Neural progenitor cell (in vitro differentiated cells): ENCODE results near the gene SBNO1. TPM values are rescaled to one million over a fixed set of nuclear protein-coding genes. Genes with fewer than 3 reads are reported as not detected.

Experiments used
- DNase-seq: peaks from one replicate; pipeline ENCODE4 v3.0.0-alpha.2; 2016; ENCODE audit warnings: low spot score
- H2AFZ ChIP-seq: fragments of 200-600 bp; sonication (generic); replicated peaks from 2 replicates; pipeline ENCODE4 v1.6.1; 2016; ENCODE audit warnings: antibody characterized with exemption
- H3F3A ChIP-seq: fragments of 200-600 bp; sonication (generic); 2 replicates; pipeline ENCODE4 v1.6.1; 2016; ENCODE audit warnings: antibody characterized with exemption, low read depth
- H3K27ac ChIP-seq: fragments of 200-600 bp; sonication (generic); 2 replicates; pipeline ENCODE4 v1.5.1; 2016; ENCODE audit warnings: mild to moderate bottlenecking
- H3K27me3 ChIP-seq: fragments of 200-600 bp; sonication (generic); 2 replicates; pipeline ENCODE4 v1.6.1; 2016; ENCODE audit warnings: mild to moderate bottlenecking, moderate library complexity
- H3K36me3 ChIP-seq: fragments of 200-600 bp; sonication (generic); 2 replicates; pipeline ENCODE4 v1.5.1; 2016
- H3K4me1 ChIP-seq: fragments of 200-600 bp; sonication (generic); 2 replicates; pipeline ENCODE4 v1.6.1; 2016; ENCODE audit warnings: mixed run types
- H3K4me2 ChIP-seq: fragments of 200-600 bp; sonication (generic); 2 replicates; pipeline ENCODE4 v1.6.1; 2016
- H3K4me3 ChIP-seq: fragments of 200-600 bp; sonication (generic); 2 replicates; pipeline ENCODE4 v1.5.1; 2016
- H3K79me2 ChIP-seq: fragments of 200-600 bp; sonication (generic); 2 replicates; pipeline ENCODE4 v1.6.1; 2016; ENCODE audit warnings: low read depth
- H3K9ac ChIP-seq: fragments of 200-600 bp; sonication (generic); 2 replicates; pipeline ENCODE4 v1.6.1; 2016
- H3K9me3 ChIP-seq: fragments of 200-600 bp; sonication (generic); 2 replicates; pipeline ENCODE4 v1.5.1; 2016; ENCODE audit warnings: low read depth
- H4K20me1 ChIP-seq: fragments of 200-600 bp; sonication (generic); 2 replicates; pipeline ENCODE4 v1.6.1; 2016; ENCODE audit warnings: low read depth
- H3K27ac Mint-ChIP-seq: 3 replicates; pipeline ENCODE4 v1.8.0; 2021; ENCODE audit warnings: mixed read lengths
- H3K27me3 Mint-ChIP-seq: 2 replicates; pipeline ENCODE4 v1.8.0; 2022; ENCODE audit warnings: low read depth, mild to moderate bottlenecking, inconsistent platforms, moderate library complexity, mixed read lengths; ENCODE audit not compliant: insufficient read depth
- H3K36me3 Mint-ChIP-seq: 3 replicates; pipeline ENCODE4 v1.8.0; 2021; ENCODE audit warnings: mixed read lengths
- H3K4me1 Mint-ChIP-seq: 3 replicates; pipeline ENCODE4 v1.8.0; 2021; ENCODE audit warnings: mixed read lengths
- H3K4me3 Mint-ChIP-seq: 3 replicates; pipeline ENCODE4 v1.8.0; 2021; ENCODE audit warnings: mild to moderate bottlenecking, moderate library complexity, mixed read lengths
- H3K9me3 Mint-ChIP-seq: 3 replicates; pipeline ENCODE4 v1.8.0; 2020; ENCODE audit warnings: mixed read lengths
- EZH2 ChIP-seq: fragments of 200-600 bp; sonication (generic); IDR thresholded peaks from 2 replicates; pipeline ENCODE4 v1.6.1; 2017; ENCODE audit warnings: antibody characterized with exemption, mild to moderate bottlenecking, moderate library complexity
- EZH2phosphoT487 ChIP-seq: fragments of 200-600 bp; sonication (generic); IDR thresholded peaks from 2 replicates; pipeline ENCODE4 v1.6.1; 2017; ENCODE audit warnings: antibody characterized with exemption
- total RNA-seq: library from RNA; depleted of rRNA; stranded (reverse); fragments of >200 nt; gene quantifications from 2 replicates; pipeline ENCODE4 v1.2.3, GENCODE V29; 2015; ENCODE audit warnings: low replicate concordance
- TF ChIP-seq, protein P1 (sequence below): fragments of 200-600 bp; sonication (generic); IDR thresholded peaks from 2 replicates; pipeline ENCODE4 v1.5.1; 2017; ENCODE audit warnings: antibody characterized with exemption, mild to moderate bottlenecking

The SBNO1 gene
- total RNA-seq, 1 donor from 2014 or later: 81.6 TPM

DNA sequence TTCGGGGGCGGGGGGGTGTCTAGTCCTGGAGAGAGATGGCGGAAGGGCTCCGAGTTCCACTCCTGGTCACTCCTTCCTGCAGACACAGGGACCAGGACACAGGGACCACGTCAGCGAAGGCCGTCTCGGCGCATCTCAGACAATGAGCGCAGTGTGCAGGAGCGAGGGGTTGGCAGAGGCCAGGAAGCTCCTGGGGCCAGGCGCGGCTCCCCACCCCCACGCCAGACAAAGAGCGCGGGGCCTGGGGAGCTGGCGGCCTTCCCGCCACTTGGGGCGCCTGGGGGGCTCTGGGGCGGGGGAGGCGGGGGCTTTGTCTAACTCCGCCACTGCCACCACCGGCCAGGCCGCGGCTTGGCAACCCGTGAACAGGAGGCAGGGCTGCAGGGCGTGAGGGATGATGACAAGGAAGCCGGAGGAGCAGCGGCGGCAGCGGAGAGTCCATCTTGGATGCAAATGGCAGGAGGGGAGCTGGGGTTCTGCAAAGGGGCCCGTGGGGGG is 95.2 kb downstream of the SBNO1 start:
- TF ChIP-seq EZH2phosphoT487 (no peak), EZH2 (no peak)
- TF ChIP-seq, protein P1, sequence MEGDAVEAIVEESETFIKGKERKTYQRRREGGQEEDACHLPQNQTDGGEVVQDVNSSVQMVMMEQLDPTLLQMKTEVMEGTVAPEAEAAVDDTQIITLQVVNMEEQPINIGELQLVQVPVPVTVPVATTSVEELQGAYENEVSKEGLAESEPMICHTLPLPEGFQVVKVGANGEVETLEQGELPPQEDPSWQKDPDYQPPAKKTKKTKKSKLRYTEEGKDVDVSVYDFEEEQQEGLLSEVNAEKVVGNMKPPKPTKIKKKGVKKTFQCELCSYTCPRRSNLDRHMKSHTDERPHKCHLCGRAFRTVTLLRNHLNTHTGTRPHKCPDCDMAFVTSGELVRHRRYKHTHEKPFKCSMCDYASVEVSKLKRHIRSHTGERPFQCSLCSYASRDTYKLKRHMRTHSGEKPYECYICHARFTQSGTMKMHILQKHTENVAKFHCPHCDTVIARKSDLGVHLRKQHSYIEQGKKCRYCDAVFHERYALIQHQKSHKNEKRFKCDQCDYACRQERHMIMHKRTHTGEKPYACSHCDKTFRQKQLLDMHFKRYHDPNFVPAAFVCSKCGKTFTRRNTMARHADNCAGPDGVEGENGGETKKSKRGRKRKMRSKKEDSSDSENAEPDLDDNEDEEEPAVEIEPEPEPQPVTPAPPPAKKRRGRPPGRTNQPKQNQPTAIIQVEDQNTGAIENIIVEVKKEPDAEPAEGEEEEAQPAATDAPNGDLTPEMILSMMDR: peak; percentile 50
- H3K36me3 ChIP-seq: no peaks in the 10 kb centered on the region
- H3K27ac Mint-ChIP-seq: peak overlapping the region; percentile 98
- H4K20me1 ChIP-seq: no peaks in the 10 kb centered on the region
- peak overlapping the region; percentile 97 for H3K4me2 ChIP-seq
- no peaks in the 10 kb centered on the region for H3K9me3 Mint-ChIP-seq
- peaks cover 29% of the 10 kb centered on the region for H3F3A ChIP-seq
- peaks cover 18% of the 10 kb centered on the region for H3K4me1 ChIP-seq
- H3K4me1 Mint-ChIP-seq: peaks cover 39% of the 10 kb centered on the region
- no peaks in the 10 kb centered on the region for H3K27me3 ChIP-seq
- peak overlapping the region; percentile 82 for H3K27ac ChIP-seq
- peak overlapping the region; percentile 96 for H3K4me3 Mint-ChIP-seq
- H2AFZ ChIP-seq: peak overlapping the region; percentile 36
- peak overlapping the region; percentile 56 for H3K9ac ChIP-seq
- H3K36me3 Mint-ChIP-seq: peaks cover 19% of the 10 kb centered on the region
- H3K79me2 ChIP-seq: peaks cover 86% of the 10 kb centered on the region
- H3K9me3 ChIP-seq: no peaks in the 10 kb centered on the region
- peaks cover 6% of the 10 kb centered on the region for H3K27me3 Mint-ChIP-seq
- peak; percentile 93 for DNase-seq
- peak overlapping the region; percentile 88 for H3K4me3 ChIP-seq

DNA sequence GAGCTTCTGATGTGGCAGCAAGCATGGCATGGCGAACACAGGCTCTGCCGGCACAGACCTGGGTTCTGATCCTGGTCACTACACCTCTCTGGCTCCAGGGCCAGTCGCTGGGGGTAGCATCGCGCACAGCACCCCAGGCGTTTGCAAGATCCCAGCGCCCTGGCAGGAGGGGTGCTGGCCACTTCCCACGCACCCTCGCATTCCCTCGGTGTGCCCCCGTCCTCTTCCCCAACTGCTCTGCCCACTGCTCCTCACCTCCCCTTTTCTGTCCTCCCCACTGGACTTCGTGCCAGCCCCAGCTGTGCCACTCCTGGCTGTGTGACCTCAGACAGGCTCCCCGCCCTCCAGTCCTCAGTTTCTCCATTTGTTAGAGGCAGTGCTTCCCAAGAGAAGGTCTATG is 95.8 kb downstream of the SBNO1 start:
- Mint-ChIP-seq H3K36me3 (peaks cover 20% of the 10 kb centered on the region), H3K27me3 (peaks cover 6% of the 10 kb centered on the region), H3K4me3 (peak overlapping the region; percentile 96), H3K27ac (peak overlapping the region; percentile 96), H3K4me1 (peaks cover 39% of the 10 kb centered on the region), H3K9me3 (no peaks in the 10 kb centered on the region)
- H3K79me2 ChIP-seq: peaks cover 92% of the 10 kb centered on the region
- H3K36me3 ChIP-seq: no peaks in the 10 kb centered on the region
- no peaks in the 10 kb centered on the region for H3K9me3 ChIP-seq
- H2AFZ ChIP-seq: peak overlapping the region; percentile 36
- TF ChIP-seq EZH2 (no peak), EZH2phosphoT487 (no peak)
- TF ChIP-seq, protein P1: no peak
- H3F3A ChIP-seq: peaks cover 33% of the 10 kb centered on the region
- no peaks in the 10 kb centered on the region for H4K20me1 ChIP-seq
- H3K9ac ChIP-seq: peak overlapping the region; percentile 52
- no peaks in the 10 kb centered on the region for H3K27me3 ChIP-seq
- peak overlapping the region; percentile 88 for H3K4me3 ChIP-seq
- H3K4me1 ChIP-seq: peaks cover 18% of the 10 kb centered on the region
- H3K27ac ChIP-seq: peak overlapping the region; percentile 82
- no peak for DNase-seq
- H3K4me2 ChIP-seq: peak overlapping the region; percentile 97

DNA sequence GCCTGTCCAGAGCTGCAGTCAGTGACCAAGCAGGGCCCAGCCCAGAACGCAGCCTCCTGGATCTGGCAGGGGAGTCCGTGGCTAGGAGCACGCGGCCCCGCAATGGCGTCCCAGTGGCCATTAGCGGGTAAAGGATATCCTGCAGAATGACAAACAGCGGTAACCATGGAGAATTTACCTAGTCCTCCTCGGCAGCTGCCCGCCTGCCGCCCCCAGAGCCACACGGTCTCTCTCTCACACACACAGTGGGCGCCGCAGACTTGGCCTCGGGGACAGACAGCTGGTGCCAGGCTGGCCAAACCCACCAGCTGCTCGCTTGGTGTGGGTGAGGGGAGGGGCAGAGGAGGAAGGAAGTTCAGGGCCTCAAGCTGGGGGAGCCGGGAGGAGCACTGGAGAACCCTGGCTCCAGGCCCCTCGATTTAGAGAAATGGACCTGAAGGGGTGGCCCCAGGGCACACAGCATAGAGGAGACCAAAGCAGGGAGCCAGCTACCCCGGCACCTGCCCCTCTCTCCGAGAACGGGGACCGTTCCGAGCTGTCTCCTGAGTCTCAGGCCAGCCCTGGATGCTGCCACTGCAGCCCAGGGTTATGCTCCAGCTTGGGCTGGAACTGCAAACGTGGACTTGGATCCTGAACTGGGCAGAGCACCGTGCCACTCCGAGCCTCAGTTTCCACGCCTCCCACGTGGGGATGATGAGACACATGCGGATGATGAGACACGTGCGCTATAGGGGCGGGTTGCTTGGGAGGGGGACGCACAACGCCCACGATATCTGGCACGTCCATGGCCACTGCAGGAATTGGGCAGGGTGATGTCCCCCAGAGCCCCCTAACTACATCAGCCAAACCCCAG is 96.4 kb downstream of the SBNO1 start:
- Mint-ChIP-seq H3K36me3 (peaks cover 24% of the 10 kb centered on the region), H3K4me1 (peaks cover 38% of the 10 kb centered on the region), H3K27ac (peak overlapping the region; percentile 94), H3K9me3 (no peaks in the 10 kb centered on the region), H3K4me3 (peak overlapping the region; percentile 96), H3K27me3 (peaks cover 6% of the 10 kb centered on the region)
- peaks cover 95% of the 10 kb centered on the region for H3K79me2 ChIP-seq
- H3K4me3 ChIP-seq: no peak overlapping the region
- H3K9me3 ChIP-seq: no peaks in the 10 kb centered on the region
- H3K4me1 ChIP-seq: peaks cover 23% of the 10 kb centered on the region
- no peak for DNase-seq
- no peak overlapping the region for H3K4me2 ChIP-seq
- H3K9ac ChIP-seq: no peak overlapping the region
- TF ChIP-seq EZH2 (no peak), EZH2phosphoT487 (no peak)
- TF ChIP-seq, protein P1: no peak
- H4K20me1 ChIP-seq: no peaks in the 10 kb centered on the region
- peaks cover 39% of the 10 kb centered on the region for H3F3A ChIP-seq
- H3K36me3 ChIP-seq: no peaks in the 10 kb centered on the region
- no peaks in the 10 kb centered on the region for H3K27me3 ChIP-seq
- no peak overlapping the region for H2AFZ ChIP-seq
- H3K27ac ChIP-seq: peak overlapping the region; percentile 82
